Gastroesophageal sphincter (tissue), 3 donors: ENCODE results near the gene SMC4.

Experiments
- CTCF ChIP-seq, 4 experiments: fragments of 200-600 bp in 2 of 4; fragments of 450-650 bp in 2 of 4; sonication (generic) in 1 of 4; IDR thresholded peaks; one replicate each; pipeline ENCODE4 v1.5.1; 2017 to 2019; ENCODE audit warnings: antibody characterized with exemption in 4 of 4, mild to moderate bottlenecking in 2 of 4, moderate library complexity in 2 of 4
- POLR2A ChIP-seq, 2 donors: fragments of 450-650 bp; IDR thresholded peaks; one replicate each; pipeline ENCODE4 v1.6.1; 2017; ENCODE audit warnings: antibody characterized with exemption in 2 of 2, mild to moderate bottlenecking in 2 of 2, moderate library complexity in 1 of 2

GRCh38 chr3:160473221-160473620 lies 73.8 kb downstream of the SMC4 start:
- TF ChIP-seq POLR2A (IDR thresholded peaks at IDR 0.05) (no peak), CTCF (IDR thresholded peaks at IDR 0.05) (no peak)
